H9 (cell line): Measurements from ENCODE around the gene RUSC2. TPM values are rescaled to one million over a fixed set of nuclear protein-coding genes. Genes with fewer than 3 reads are reported as not detected.

Experiments used
- DNase-seq: peaks from one replicate; pipeline ENCODE4 v3.0.0-alpha.2; 2017
- H2AFZ ChIP-seq: one replicate; pipeline ENCODE4 v1.6.1; 2013; ENCODE audit warnings: mild to moderate bottlenecking, low read length, control low read depth, moderate library complexity
- H2AK5ac ChIP-seq: 2 replicates; pipeline ENCODE4 v1.6.1; 2013; ENCODE audit warnings: low read length, control low read depth, mixed read lengths; ENCODE audit not compliant: insufficient read length
- H2BK120ac ChIP-seq: one replicate; pipeline ENCODE4 v1.6.1; 2013; ENCODE audit warnings: low read depth, mild to moderate bottlenecking, low read length, control low read depth, inconsistent platforms; ENCODE audit not compliant: poor library complexity, severe bottlenecking
- H2BK12ac ChIP-seq: 2 replicates; pipeline ENCODE4 v1.6.1; 2013; ENCODE audit warnings: low read length, control low read depth, mixed read lengths, low read depth; ENCODE audit not compliant: insufficient read length
- H2BK15ac ChIP-seq: 2 replicates; pipeline ENCODE4 v1.6.1; 2013; ENCODE audit warnings: low read depth, low read length, control low read depth
- H2BK20ac ChIP-seq: one replicate; pipeline ENCODE4 v1.6.1; 2013; ENCODE audit warnings: low read depth, mild to moderate bottlenecking, low read length, control low read depth, inconsistent platforms; ENCODE audit not compliant: poor library complexity, severe bottlenecking
- H2BK5ac ChIP-seq: 2 replicates; pipeline ENCODE4 v1.6.1; 2013; ENCODE audit warnings: low read length, control low read depth, mixed read lengths; ENCODE audit not compliant: insufficient read length
- H3K14ac ChIP-seq: 2 replicates; pipeline ENCODE4 v1.6.1; 2013; ENCODE audit warnings: low read length, control low read depth; ENCODE audit not compliant: insufficient read depth
- H3K18ac ChIP-seq: 2 replicates; pipeline ENCODE4 v1.6.1; 2013; ENCODE audit warnings: low read depth, mild to moderate bottlenecking, mixed read lengths, low read length, control low read depth; ENCODE audit not compliant: insufficient read length
- H3K23ac ChIP-seq: 2 replicates; pipeline ENCODE4 v1.6.1; 2013; ENCODE audit warnings: low read length, control low read depth, mixed read lengths, low read depth; ENCODE audit not compliant: insufficient read length
- H3K23me2 ChIP-seq: 2 replicates; pipeline ENCODE4 v1.6.1; 2013; ENCODE audit warnings: low read depth, mild to moderate bottlenecking, mixed read lengths, low read length, control low read depth; ENCODE audit not compliant: insufficient read length, poor library complexity, severe bottlenecking
- H3K27ac ChIP-seq: 2 replicates; pipeline ENCODE4 v1.5.1; 2013; ENCODE audit warnings: low read length, control low read depth, mixed read lengths, low read depth; ENCODE audit not compliant: insufficient read length
- H3K27me3 ChIP-seq: 2 replicates; pipeline ENCODE4 v1.6.1; 2013; ENCODE audit warnings: low read length, control low read depth, inconsistent platforms; ENCODE audit not compliant: insufficient read depth
- H3K4ac ChIP-seq: 2 replicates; pipeline ENCODE4 v1.6.1; 2013; ENCODE audit warnings: low read depth, mild to moderate bottlenecking, control low read depth, inconsistent platforms, low read length, moderate library complexity
- H3K4me1 ChIP-seq: 2 replicates; pipeline ENCODE4 v1.6.1; 2013; ENCODE audit warnings: low read length, control low read depth, inconsistent platforms; ENCODE audit not compliant: insufficient read depth
- H3K4me2 ChIP-seq: 2 replicates; pipeline ENCODE4 v1.6.1; 2013; ENCODE audit warnings: low read length, control low read depth, mixed read lengths; ENCODE audit not compliant: insufficient read length, insufficient read depth
- H3K56ac ChIP-seq: 2 replicates; pipeline ENCODE4 v1.6.1; 2013; ENCODE audit warnings: low read depth, mild to moderate bottlenecking, mixed read lengths, low read length, control low read depth; ENCODE audit not compliant: insufficient read length
- H3K79me1 ChIP-seq: 2 replicates; pipeline ENCODE4 v1.6.1; 2013; ENCODE audit warnings: low read depth, mild to moderate bottlenecking, moderate library complexity, low read length, control low read depth, inconsistent platforms; ENCODE audit not compliant: insufficient read depth, poor library complexity, severe bottlenecking
- H3K79me2 ChIP-seq: 2 replicates; pipeline ENCODE4 v1.6.1; 2013; ENCODE audit warnings: low read length, control low read depth, inconsistent platforms; ENCODE audit not compliant: insufficient read depth
- H3K9ac ChIP-seq: 2 replicates; pipeline ENCODE4 v1.6.1; 2013; ENCODE audit warnings: low read length, control low read depth, mixed read lengths; ENCODE audit not compliant: insufficient read length; ENCODE audit errors: extremely low read depth
- H3K9me3 ChIP-seq: one replicate; pipeline ENCODE4 v1.6.1; 2013; ENCODE audit warnings: low read depth, low read length, inconsistent platforms; ENCODE audit not compliant: control insufficient read depth
- H3T11ph ChIP-seq: one replicate; pipeline ENCODE4 v1.6.1; 2013; ENCODE audit warnings: mild to moderate bottlenecking, low read length, control low read depth, inconsistent platforms
- H4K20me1 ChIP-seq: one replicate; pipeline ENCODE4 v1.6.1; 2013; ENCODE audit not compliant: control insufficient read depth, insufficient read length, insufficient read depth
- H4K5ac ChIP-seq: 2 replicates; pipeline ENCODE4 v1.6.1; 2013; ENCODE audit warnings: low read depth, mild to moderate bottlenecking, mixed read lengths, low read length, control low read depth; ENCODE audit not compliant: insufficient read length
- H4K8ac ChIP-seq: replicated peaks from 2 replicates; pipeline ENCODE4 v1.6.1; 2013; ENCODE audit warnings: low read length, control low read depth, mixed read lengths, low read depth; ENCODE audit not compliant: insufficient read length
- H4K91ac ChIP-seq: 2 replicates; pipeline ENCODE4 v1.6.1; 2013; ENCODE audit warnings: low read depth, mild to moderate bottlenecking, moderate library complexity, mixed read lengths, low read length, control low read depth; ENCODE audit not compliant: insufficient read length
- H3K27ac Mint-ChIP-seq, 3 experiments: 2 replicates in 2 of 3; 3 replicates in 1 of 3; pipeline ENCODE4 v1.8.0; 2020 to 2021; ENCODE audit warnings: mixed read lengths in 3 of 3, mild to moderate bottlenecking in 1 of 3, moderate library complexity in 1 of 3
- H3K27me3 Mint-ChIP-seq: 2 replicates; pipeline ENCODE4 v1.8.0; 2021; ENCODE audit warnings: low read depth, mild to moderate bottlenecking, moderate library complexity, mixed read lengths
- H3K36me3 Mint-ChIP-seq, 3 experiments: 2 replicates in 2 of 3; 3 replicates in 1 of 3; pipeline ENCODE4 v1.8.0; 2020 to 2021; ENCODE audit warnings: low read depth in 3 of 3, mixed read lengths in 3 of 3; ENCODE audit not compliant: insufficient read depth in 1 of 3
- H3K4me1 Mint-ChIP-seq, 2 experiments: 2 replicates each; pipeline ENCODE4 v1.8.0; 2020; ENCODE audit warnings: mixed read lengths in 2 of 2
- H3K4me3 Mint-ChIP-seq, 2 experiments: 2 replicates in 1 of 2; 3 replicates in 1 of 2; pipeline ENCODE4 v1.8.0; 2020 to 2021; ENCODE audit warnings: mild to moderate bottlenecking in 2 of 2, mixed read lengths in 2 of 2, moderate library complexity in 1 of 2
- H3K9me3 Mint-ChIP-seq, 2 experiments: 2 replicates in 1 of 2; 3 replicates in 1 of 2; pipeline ENCODE4 v1.8.0; 2020; ENCODE audit warnings: mild to moderate bottlenecking in 2 of 2, mixed read lengths in 2 of 2, moderate library complexity in 1 of 2
- CTCF ChIP-seq: fragments of 200-600 bp; sonication (generic); conservative IDR thresholded peaks from 3 replicates; pipeline ENCODE4 v1.8.0; 2021; ENCODE audit warnings: antibody characterized with exemption, mild to moderate bottlenecking
- WGBS: extraction: QIAGEN DNeasy Blood & Tissue Kit; methylation state at CpG from one replicate; pipeline ENCODE4 v1.1.7; 2013; ENCODE audit warnings: missing lambda C conversion rate, low lambda C conversion rate, mixed read lengths; ENCODE audit not compliant: insufficient read length; ENCODE audit errors: extremely low coverage; 5-methylcytosine and 5-hydroxymethylcytosine counted together
- total RNA-seq: library from RNA; stranded (reverse); gene quantifications from 2 replicates; pipeline ENCODE4 v1.2.1, GENCODE V29; 2021

RUSC2 gene
- total RNA-seq, 1 experiment from 2014 or later: 6.3 TPM

GRCh38 chr9:35506359-35506758 is 16.4 kb downstream of the RUSC2 start:
- Histone ChIP-seq H2BK20ac (no peak overlapping the region), H3K4me2 (no peak overlapping the region), H2BK15ac (no peak overlapping the region), H2AFZ (no peak overlapping the region), H2BK120ac (no peak overlapping the region), H3K9ac (no peak overlapping the region), H2BK5ac (no peak overlapping the region), H3K56ac (no peak overlapping the region), H3K4ac (no peak overlapping the region), H2BK12ac (no peak overlapping the region), H3K79me1 (no peaks in the 10 kb centered on the region), H3K9me3 (no peaks in the 10 kb centered on the region), H3T11ph (no peak overlapping the region), H4K8ac (no peak overlapping the region), H3K23ac (no peak overlapping the region), H3K27me3 (no peaks in the 10 kb centered on the region), H3K23me2 (no peaks in the 10 kb centered on the region), H3K18ac (no peak overlapping the region), H3K14ac (no peak overlapping the region), H3K79me2 (no peaks in the 10 kb centered on the region), H3K27ac (no peak overlapping the region), H4K20me1 (no peaks in the 10 kb centered on the region), H2AK5ac (no peak overlapping the region), H4K5ac (no peak overlapping the region), H3K4me1 (peaks cover 3% of the 10 kb centered on the region; the same call in 1 of the 2 replicates), H4K91ac (no peak overlapping the region)
- Mint-ChIP-seq H3K27ac (no peak overlapping the region), H3K36me3 (no peaks in the 10 kb centered on the region), H3K4me3 (no peak overlapping the region), H3K27me3 (no peaks in the 10 kb centered on the region), H3K4me1 (peaks cover 2 to 13% of the 10 kb centered on the region in 2 experiments; a peak in 3 of 4 replicates), H3K9me3 (peaks cover 4 to 6% of the 10 kb centered on the region in 2 experiments; a peak in 2 of 5 replicates)
- no peak for TF ChIP-seq CTCF
- no CpG with 5 or more reads among the region's 2 CpGs for WGBS
- no peak for DNase-seq
